Measurements from ENCODE around the gene HIC1.

HIC1 gene

GRCh38 chr17:2025622-2026309 is 29.1 kb upstream of the HIC1 start:
- peak; percentile 24 for TF ChIP-seq CTCF (IDR thresholded peaks at IDR 0.05; ENCODE audit: borderline replicate concordance, control extremely low read depth, extremely low read depth, insufficient read depth, missing control alignments)
- in situ Hi-C loops (cut with MboI; ENCODE audit: low sequenced_read_pairs, unreplicated experiment), result loop anchor here (25.0 kb wide), 1 partner anchor 313 kb away; the partner anchor contains the start of genes TLCD2 and WDR81

GRCh38 chr17:2027528-2028233 is 27.2 kb upstream of the HIC1 start:
- no peak for TF ChIP-seq CTCF (IDR thresholded peaks at IDR 0.05; ENCODE audit: borderline replicate concordance, control extremely low read depth, extremely low read depth, insufficient read depth, missing control alignments)
- in situ Hi-C loops (cut with MboI; ENCODE audit: low sequenced_read_pairs, unreplicated experiment), result loop anchor here (25.0 kb wide), 1 partner anchor 315 kb away; the partner anchor contains the start of genes TLCD2 and WDR81
- no peak for DNase-seq (ENCODE audit: low spot score)

More at GRCh38 chr17:2025622-2026309, 29.1 kb upstream of the HIC1 start:
- peak; percentile 70 for DNase-seq (ENCODE audit: low spot score)

- no peak for TF ChIP-seq CTCF (IDR thresholded peaks at IDR 0.05; ENCODE audit: borderline replicate concordance, control extremely low read depth, extremely low read depth, insufficient read depth, missing control alignments)
- DNase-seq (ENCODE audit: low spot score), result no peak
- in situ Hi-C loops (cut with MboI; ENCODE audit: low sequenced_read_pairs, unreplicated experiment), result loop anchor here (25.0 kb wide), 1 partner anchor 316 kb away; the partner anchor contains the start of genes TLCD2 and WDR81
Measured at GRCh38 chr17:2028234-2028614, 26.7 kb upstream of the HIC1 start.

- TF ChIP-seq CTCF (IDR thresholded peaks at IDR 0.05; ENCODE audit: borderline replicate concordance, control extremely low read depth, extremely low read depth, insufficient read depth, missing control alignments), result no peak
- in situ Hi-C loops (cut with MboI; ENCODE audit: low sequenced_read_pairs, unreplicated experiment), result loop anchor here (25.0 kb wide), 1 partner anchor 316 kb away; the partner anchor contains the start of genes TLCD2 and WDR81
- no peak for DNase-seq (ENCODE audit: low spot score)
Measured at GRCh38 chr17:2028737-2029136, 26.2 kb upstream of the HIC1 start.

- TF ChIP-seq CTCF (IDR thresholded peaks at IDR 0.05; ENCODE audit: borderline replicate concordance, control extremely low read depth, extremely low read depth, insufficient read depth, missing control alignments), result no peak
- in situ Hi-C loops (cut with MboI; ENCODE audit: low sequenced_read_pairs, unreplicated experiment), result loop anchor here (10.0 to 25.0 kb wide), 2 partner anchors 125 to 318 kb away; partner anchors contain the start of genes TLCD2 and WDR81
Measured at GRCh38 chr17:2029911-2030778, 24.8 kb upstream of the HIC1 start, which contains the start of gene DPH1. DPH1 (plus strand) TSS chr17:2030153; CDS start chr17:2030170, 17 bp downstream.

GRCh38 chr17:2030779-2031163 is 24.1 kb upstream of the HIC1 start:
- no peak for DNase-seq (ENCODE audit: low spot score)
- peak; percentile 49 for TF ChIP-seq CTCF (IDR thresholded peaks at IDR 0.05; ENCODE audit: borderline replicate concordance, control extremely low read depth, extremely low read depth, insufficient read depth, missing control alignments)
- in situ Hi-C loops (cut with MboI; ENCODE audit: low sequenced_read_pairs, unreplicated experiment), result loop anchor here (10.0 to 25.0 kb wide), 2 partner anchors 126 to 318 kb away; partner anchors contain the start of genes TLCD2 and WDR81

More at GRCh38 chr17:2029911-2030778, 24.8 kb upstream of the HIC1 start, which contains the start of gene DPH1:
- DNase-seq (ENCODE audit: low spot score), result peak; percentile 93

Measured in GM13976 (cell line).